Suppressor macrophage treated with lipopolysaccharide for 4 hours (primary cell): ENCODE results near the gene MS4A10.
A peak's percentile ranks its signal among the peaks of the same experiment; 100 is the strongest.

Experiments used
- DNase-seq: peaks from one replicate; pipeline ENCODE4 v3.0.0-alpha.2; 2020

Gene MS4A10

GRCh38 chr11:60766547-60766946 is 18.6 kb upstream of the MS4A10 start:
- DNase-seq, result no peak

DNA sequence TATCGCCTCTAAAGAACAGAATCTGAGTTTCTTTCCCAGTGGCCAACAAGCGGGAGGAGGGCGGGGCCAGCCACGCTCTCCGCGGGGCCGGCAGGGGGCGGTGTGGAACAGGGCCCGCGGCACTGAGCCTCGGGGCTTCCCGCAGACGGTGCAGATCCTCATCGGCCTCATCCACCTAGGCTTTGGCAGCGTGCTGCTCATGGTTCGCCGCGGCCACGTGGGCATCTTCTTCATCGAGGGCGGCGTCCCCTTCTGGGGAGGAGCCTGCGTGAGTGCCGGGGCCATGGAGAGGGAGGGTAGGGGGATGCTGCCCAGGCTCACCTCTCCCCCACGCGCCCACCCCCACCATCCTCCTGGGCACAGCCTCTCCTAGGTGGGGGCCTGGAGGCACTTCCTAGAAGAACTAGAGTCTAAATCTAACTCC is 17.7 kb upstream of the MS4A10 start:
- no peak for DNase-seq

DNA sequence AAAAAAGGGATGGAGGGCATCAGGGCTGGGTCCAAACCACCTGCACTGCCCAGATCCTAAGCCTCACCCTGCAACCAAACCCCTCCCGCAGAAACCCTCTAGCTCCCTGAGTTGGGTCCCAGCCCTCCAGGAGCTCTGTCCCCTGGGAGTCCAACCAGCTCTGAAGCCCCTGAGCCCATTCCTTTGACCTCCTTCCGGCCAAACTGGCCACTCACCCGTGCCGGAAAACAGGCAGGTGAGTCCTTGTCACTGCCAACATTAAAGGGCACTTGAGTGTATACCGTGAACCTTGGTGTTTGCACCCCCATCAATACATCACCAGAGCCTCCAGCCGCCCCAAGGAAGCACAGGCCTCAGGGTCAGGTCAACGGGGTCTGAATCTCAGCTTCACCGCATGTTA is 16.9 kb upstream of the MS4A10 start:
- DNase-seq, result no peak

DNA sequence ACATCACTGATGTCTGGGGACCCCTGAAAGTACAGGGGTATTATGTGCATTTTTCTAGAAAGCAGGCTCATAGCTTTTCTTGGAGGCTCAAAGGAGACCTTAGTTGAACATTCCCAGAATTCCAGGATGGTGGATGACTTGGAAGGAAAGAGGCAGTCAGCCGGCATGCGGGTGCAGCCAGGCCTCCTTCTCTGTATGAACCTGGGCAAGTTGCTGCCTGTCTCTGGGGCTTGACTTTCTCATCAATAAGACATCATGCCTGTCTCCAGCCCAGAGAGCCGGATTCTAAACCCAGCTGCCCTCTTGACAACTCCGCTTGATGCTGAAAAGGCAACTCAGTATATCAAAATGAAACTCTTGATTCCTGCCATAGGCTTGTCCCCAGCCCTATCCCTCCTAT is 15.9 kb upstream of the MS4A10 start:
- DNase-seq, result no peak

DNA sequence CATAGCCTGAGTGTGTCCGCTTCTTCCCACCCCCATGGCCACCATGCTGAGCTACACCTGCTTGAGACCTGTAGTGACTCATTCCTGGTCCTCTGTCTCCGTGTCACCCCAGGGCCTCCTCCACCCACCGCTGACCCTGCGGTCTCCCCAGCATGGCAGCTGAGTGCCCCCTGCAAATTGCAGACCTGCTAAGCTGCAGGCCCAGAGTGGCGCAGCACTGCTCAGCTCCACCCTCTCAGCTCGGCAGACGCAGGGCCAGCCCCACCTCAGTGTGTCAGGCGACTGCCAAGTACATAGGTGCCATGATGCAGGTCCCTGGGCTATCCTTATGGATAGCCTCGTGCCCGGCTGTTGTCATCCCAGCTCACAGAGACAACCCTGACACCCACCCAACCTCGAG is 15.3 kb upstream of the MS4A10 start:
- no peak for DNase-seq

GRCh38 chr11:60771146-60771545 is 14.0 kb upstream of the MS4A10 start:
- DNase-seq, result no peak

GRCh38 chr11:60771879-60772525 is 13.1 kb upstream of the MS4A10 start:
- DNase-seq, result no peak

GRCh38 chr11:60772666-60773065 is 12.5 kb upstream of the MS4A10 start:
- no peak for DNase-seq

- no peak for DNase-seq
These were observed 10.4 kb upstream of the MS4A10 start for GRCh38 chr11:60774726-60775125.

GRCh38 chr11:60775420-60775961 is 9.6 kb upstream of the MS4A10 start:
- DNase-seq, result peak; percentile 86

DNA sequence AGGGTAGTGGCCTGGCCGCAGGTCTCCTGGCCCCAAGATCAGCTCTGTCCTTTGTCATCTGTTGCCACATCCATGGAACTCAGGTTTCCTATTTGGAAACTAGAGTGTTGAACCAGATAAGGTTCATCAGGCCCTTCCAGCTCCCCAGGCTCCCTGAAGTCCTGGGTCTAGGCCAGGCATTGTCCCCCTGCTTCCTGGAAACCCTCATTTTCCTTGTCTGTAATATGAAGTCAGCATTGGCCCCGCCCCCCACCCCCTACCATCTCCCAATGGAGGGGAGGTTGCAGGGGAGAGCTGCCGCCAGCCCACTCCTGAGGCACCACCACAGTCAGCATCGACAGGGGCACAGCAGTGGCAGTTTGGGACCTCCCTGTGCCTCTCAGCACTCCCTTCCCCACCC is 9.0 kb upstream of the MS4A10 start:
- no peak for DNase-seq

DNA sequence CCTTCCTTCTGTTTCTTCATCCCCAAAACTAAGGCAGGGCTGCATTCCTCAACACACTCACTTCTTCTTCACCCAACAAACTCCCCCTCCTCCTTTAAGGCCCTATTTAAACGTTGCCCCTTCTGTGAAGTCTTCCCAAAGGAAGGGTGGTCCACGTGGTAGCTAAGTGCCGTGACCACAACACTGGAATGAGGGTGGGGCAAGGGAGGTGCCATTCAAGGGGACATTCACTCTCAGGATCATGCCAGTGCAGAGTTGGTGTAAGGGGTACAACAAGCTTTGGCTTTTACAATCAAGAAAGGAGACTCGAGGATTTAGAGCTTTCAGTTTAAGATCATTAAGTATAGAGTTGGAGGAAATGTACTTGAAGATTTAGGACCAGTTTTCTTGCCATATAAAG is 8.0 kb upstream of the MS4A10 start:
- DNase-seq, result no peak

GRCh38 chr11:60777572-60777971 is 7.6 kb upstream of the MS4A10 start:
- no peak for DNase-seq

GRCh38 chr11:60780065-60780464 is 5.1 kb upstream of the MS4A10 start:
- no peak for DNase-seq

DNA sequence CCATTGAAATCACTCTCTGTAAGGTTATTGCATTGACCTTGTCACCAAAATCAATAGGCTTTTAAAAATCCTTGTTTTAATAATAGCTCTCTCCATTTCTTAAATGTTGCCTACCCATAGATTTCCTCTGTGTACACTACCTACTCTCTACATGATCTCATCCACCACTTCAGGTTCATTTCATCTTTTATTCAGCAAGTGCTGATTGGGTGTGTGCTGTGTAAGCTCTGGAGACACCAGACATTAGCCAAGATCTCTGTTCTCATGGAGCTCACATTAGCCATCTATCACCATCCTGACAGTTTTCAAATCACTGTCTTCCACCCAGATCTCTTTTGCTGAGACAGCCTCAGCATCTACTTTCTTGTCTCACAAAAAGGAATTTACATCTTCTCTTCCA is 4.4 kb upstream of the MS4A10 start:
- no peak for DNase-seq

GRCh38 chr11:60781286-60781980 is 3.7 kb upstream of the MS4A10 start:
- no peak for DNase-seq

DNA sequence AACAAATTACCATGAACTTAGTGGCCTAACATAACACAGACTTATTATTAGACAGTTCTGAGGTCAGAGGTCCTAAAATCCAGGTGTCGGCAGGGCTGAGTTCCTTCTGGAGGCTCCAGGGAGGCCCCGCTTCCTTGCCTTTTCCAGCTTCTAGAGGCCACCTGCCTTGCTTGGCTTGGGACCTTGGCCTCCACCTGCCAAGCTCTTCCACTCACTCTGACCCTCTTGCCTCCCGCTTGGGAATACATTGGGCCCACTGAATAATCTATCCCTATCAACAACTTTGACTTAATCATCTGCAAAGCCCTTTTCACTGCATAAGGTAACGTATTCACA is 3.2 kb upstream of the MS4A10 start:
- DNase-seq, result no peak

GRCh38 chr11:60782393-60783140 is 2.6 kb upstream of the MS4A10 start:
- DNase-seq, result no peak

DNA sequence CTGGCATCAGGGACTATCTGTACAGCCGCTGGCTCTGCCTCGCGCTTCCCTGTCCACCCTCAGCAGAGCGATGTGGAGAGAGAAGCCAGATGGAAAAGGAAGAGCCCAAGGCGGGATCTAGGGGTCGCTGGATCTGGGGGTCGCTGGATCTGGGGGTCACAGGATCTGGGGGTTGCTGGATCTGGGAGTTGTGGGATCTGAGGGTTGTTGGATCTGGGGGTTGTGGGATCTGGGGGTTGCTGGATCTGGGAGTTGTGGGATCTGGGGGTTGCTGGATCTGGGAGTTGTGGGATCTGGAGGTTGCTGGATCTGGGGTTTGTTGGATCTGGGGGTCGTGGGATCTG is 2.0 kb upstream of the MS4A10 start:
- no peak for DNase-seq

DNA sequence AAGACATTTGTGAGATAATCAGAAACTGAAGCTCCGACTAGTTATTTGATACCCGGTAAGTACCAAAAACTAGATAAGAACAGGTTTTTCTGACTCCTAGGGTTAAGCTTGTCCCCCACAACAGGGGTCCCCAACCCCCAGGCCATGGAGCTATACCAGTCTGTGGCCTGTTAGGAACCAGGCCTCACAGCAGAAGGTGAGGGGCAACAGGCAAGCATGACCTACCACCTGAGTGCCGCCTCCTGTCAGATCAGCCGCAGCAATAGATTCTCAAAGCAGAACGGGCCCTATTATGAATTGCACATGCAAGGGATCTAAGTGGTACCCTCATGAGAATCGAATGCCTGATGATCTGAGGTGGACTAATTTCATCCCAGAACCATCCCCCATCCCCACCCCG is 1.2 kb upstream of the MS4A10 start:
- DNase-seq, result no peak

DNA sequence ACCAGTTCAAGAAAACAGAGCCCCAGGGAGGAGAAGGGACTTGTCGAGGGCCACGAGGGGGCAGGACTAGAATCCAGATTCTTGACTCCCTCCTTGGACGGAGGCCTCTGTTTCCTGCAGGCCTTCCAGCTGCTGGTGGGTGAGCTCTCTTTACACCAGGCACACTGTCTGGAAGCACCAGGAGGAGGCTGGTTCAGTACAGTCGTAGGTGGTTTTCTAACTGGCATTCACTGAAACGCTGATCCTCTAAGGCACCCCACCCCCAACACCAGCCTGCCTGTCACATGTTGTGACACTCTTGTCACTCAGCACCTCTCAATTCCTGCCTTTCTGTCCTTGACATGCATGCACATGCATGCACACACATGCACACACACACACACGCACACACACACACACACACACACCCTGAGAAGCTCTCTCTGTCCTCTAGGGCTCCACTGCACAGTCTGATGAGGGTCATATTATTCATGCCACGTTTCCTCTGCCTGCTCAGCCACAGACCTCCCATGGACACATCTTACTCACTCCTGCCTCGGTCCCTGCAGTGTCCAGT is 751 bp downstream of the MS4A10 start:
- DNase-seq, result no peak

DNA sequence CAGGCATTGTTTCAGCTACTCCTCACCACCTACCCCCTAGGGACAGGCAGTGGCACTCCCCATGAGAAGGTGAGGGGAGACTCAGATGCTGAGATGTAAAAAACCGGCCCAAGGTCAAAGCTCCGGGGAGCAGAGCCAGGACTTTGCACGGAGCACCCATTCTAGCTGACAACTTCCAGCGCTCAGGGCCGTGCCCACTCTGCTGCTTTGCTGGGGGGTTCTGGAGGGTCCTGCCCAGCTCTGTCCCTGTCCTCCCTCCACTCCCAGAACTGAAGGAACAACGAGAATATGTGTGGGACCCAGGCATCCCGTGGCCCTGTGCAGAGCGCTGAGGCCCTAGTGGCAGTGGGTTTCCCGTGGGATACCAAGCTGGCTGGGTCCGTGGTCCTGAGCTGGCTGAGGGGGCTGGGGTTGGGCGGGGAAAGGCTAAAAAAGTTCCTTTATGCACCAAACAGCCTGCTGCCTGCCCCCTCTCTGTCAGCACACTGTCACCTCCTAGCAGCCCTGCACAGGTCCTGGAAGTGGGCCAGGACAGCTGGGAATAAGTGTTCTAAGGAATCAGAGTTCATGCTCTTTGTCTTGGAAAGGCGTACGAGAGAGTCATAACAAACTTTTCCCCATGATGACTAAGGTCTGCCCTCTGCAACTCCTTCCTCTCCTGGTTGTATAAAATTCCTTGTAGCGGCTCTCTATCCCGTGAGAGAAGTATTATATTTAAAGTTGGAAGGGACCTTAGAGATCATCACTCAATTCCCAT is 1.9 kb downstream of the MS4A10 start:
- DNase-seq, result no peak
